Tibial nerve (tissue), 4 donors: ENCODE results near the gene MRNIP. TPM values are rescaled to one million over a fixed set of nuclear protein-coding genes. Genes with fewer than 3 reads are reported as not detected.

Experiments
- DNase-seq, 2 donors: peaks; one replicate each; pipeline ENCODE4 v3.0.0-alpha.2; 2019; ENCODE audit warnings: low spot score in 2 of 2
- H3K27ac ChIP-seq, 4 donors: fragments of 200-600 bp; sonication (generic) in 3 of 4; one replicate each; pipeline ENCODE4 v1.5.1; 2017 to 2019; ENCODE audit warnings: mild to moderate bottlenecking in 1 of 4
- H3K27me3 ChIP-seq, 2 donors: fragments of 200-600 bp; sonication (generic) in 1 of 2; one replicate each; pipeline versions ENCODE4 v1.5.1 to v1.6.0; 2017 to 2019
- H3K36me3 ChIP-seq, 3 donors: fragments of 200-600 bp; sonication (generic); one replicate each; pipeline ENCODE4 v1.5.1; 2018 to 2019
- H3K4me1 ChIP-seq, 4 donors: fragments of 200-600 bp; sonication (generic) in 3 of 4; one replicate each; pipeline ENCODE4 v1.5.1; 2017 to 2019
- H3K4me3 ChIP-seq, 4 donors: fragments of 200-600 bp; sonication (generic) in 3 of 4; one replicate each; pipeline ENCODE4 v1.5.1; 2017 to 2019; ENCODE audit warnings: mild to moderate bottlenecking in 1 of 4, moderate library complexity in 1 of 4
- H3K9me3 ChIP-seq, 4 donors: fragments of 200-600 bp; sonication (generic) in 3 of 4; one replicate each; pipeline ENCODE4 v1.5.1; 2017 to 2019
- CTCF ChIP-seq, 5 experiments: fragments of 200-600 bp in 3 of 5; fragments of 450-650 bp in 2 of 5; sonication (generic) in 3 of 5; IDR thresholded peaks; one replicate each; pipeline ENCODE4 v1.5.1; 2016 to 2019; ENCODE audit warnings: antibody characterized with exemption in 5 of 5, mild to moderate bottlenecking in 3 of 5, moderate library complexity in 2 of 5
- EP300 ChIP-seq, 2 donors: sonication (generic); formaldehyde crosslinking; IDR thresholded peaks; one replicate each; pipeline ENCODE4 v1.6.1; 2017; ENCODE audit warnings: antibody characterized with exemption in 2 of 2, mild to moderate bottlenecking in 1 of 2
- POLR2A ChIP-seq, 2 donors: fragments of 450-650 bp; IDR thresholded peaks; one replicate each; pipeline ENCODE4 v1.6.1; 2017; ENCODE audit warnings: antibody characterized with exemption in 2 of 2, mild to moderate bottlenecking in 2 of 2, moderate library complexity in 2 of 2
- WGBS, 2 donors: methylation state at CpG; one replicate each; pipeline ENCODE4 v1.1.5; 2018; 5-methylcytosine and 5-hydroxymethylcytosine counted together
- total RNA-seq, 4 donors: library from RNA; depleted of rRNA; stranded (reverse); fragments of >200 nt; gene quantifications; one replicate each; pipeline ENCODE4 v1.1.0, GENCODE V29; 2016

Gene MRNIP
- total RNA-seq, 4 donors from 2014 or later = 48.5 to 82.4 (median 63.2) TPM

GRCh38 chr5:179887802-179888201, 29.2 kb upstream of the MRNIP start:
- WGBS, 2 donors = 84 to 85% methylated on average over 6 of the region's 6 CpGs
- no peak for TF ChIP-seq EP300 (IDR thresholded peaks at IDR 0.05)
- no peak for TF ChIP-seq POLR2A (IDR thresholded peaks at IDR 0.05)
- TF ChIP-seq CTCF (IDR thresholded peaks at IDR 0.05) = no peak
- Histone ChIP-seq H3K36me3 (peaks cover 6 to 100% (median 22%) of the 10 kb centered on the region in 3 donors), H3K4me1 (no peaks in the 10 kb centered on the region), H3K27me3 (no peaks in the 10 kb centered on the region), H3K9me3 (peaks cover 0 to 14% (median 3%) of the 10 kb centered on the region in 4 donors), H3K27ac (no peak overlapping the region), H3K4me3 (no peak overlapping the region)
- DNase-seq = no peak

- H3K36me3 ChIP-seq = peaks cover 6 to 100% (median 22%) of the 10 kb centered on the region in 3 donors
- DNase-seq = no peak
- TF ChIP-seq CTCF (IDR thresholded peaks at IDR 0.05) (no peak), POLR2A (IDR thresholded peaks at IDR 0.05) (no peak), EP300 (IDR thresholded peaks at IDR 0.05) (no peak)
- no peak overlapping the region for H3K27ac ChIP-seq
- H3K4me1 ChIP-seq = no peaks in the 10 kb centered on the region
- peaks cover 0 to 22% (median 3%) of the 10 kb centered on the region in 4 donors for H3K9me3 ChIP-seq
- WGBS, 2 donors = 93 to 94% methylated on average over 11 of the region's 11 CpGs
- H3K27me3 ChIP-seq = no peaks in the 10 kb centered on the region
- H3K4me3 ChIP-seq = no peak overlapping the region
Measured at GRCh38 chr5:179887095-179887494, 28.5 kb upstream of the MRNIP start.

GRCh38 chr5:179886190-179886911, 27.7 kb upstream of the MRNIP start:
- Histone ChIP-seq H3K9me3 (peaks cover 0 to 22% (median 3%) of the 10 kb centered on the region in 4 donors), H3K4me1 (no peaks in the 10 kb centered on the region), H3K4me3 (no peak overlapping the region), H3K36me3 (peaks cover 6 to 97% (median 21%) of the 10 kb centered on the region in 3 donors), H3K27me3 (no peaks in the 10 kb centered on the region), H3K27ac (no peak overlapping the region)
- DNase-seq = no peak
- 82 to 86% methylated on average over 14 of the region's 14 CpGs for WGBS, 2 donors
- TF ChIP-seq CTCF (IDR thresholded peaks at IDR 0.05) (no peak), EP300 (IDR thresholded peaks at IDR 0.05) (no peak), POLR2A (IDR thresholded peaks at IDR 0.05) (no peak)

GRCh38 chr5:179885491-179886090, 27.0 kb upstream of the MRNIP start:
- WGBS, 2 donors = 96 to 98% methylated on average over 13 of the region's 13 CpGs
- TF ChIP-seq POLR2A (IDR thresholded peaks at IDR 0.05) (no peak), CTCF (IDR thresholded peaks at IDR 0.05) (no peak), EP300 (IDR thresholded peaks at IDR 0.05) (no peak)
- no peak for DNase-seq
- no peak overlapping the region for H3K4me3 ChIP-seq
- H3K27me3 ChIP-seq = no peaks in the 10 kb centered on the region
- peaks cover 2 to 97% (median 16%) of the 10 kb centered on the region in 3 donors for H3K36me3 ChIP-seq
- peaks cover 0 to 22% (median 3%) of the 10 kb centered on the region in 4 donors for H3K9me3 ChIP-seq
- H3K27ac ChIP-seq = no peak overlapping the region
- no peaks in the 10 kb centered on the region for H3K4me1 ChIP-seq

GRCh38 chr5:179883163-179883562, 24.5 kb upstream of the MRNIP start:
- TF ChIP-seq EP300 (IDR thresholded peaks at IDR 0.05) = no peak
- TF ChIP-seq POLR2A (IDR thresholded peaks at IDR 0.05) = no peak
- no peak for TF ChIP-seq CTCF (IDR thresholded peaks at IDR 0.05)
- Histone ChIP-seq H3K4me1 (peaks cover 0 to 4% (median 0%) of the 10 kb centered on the region in 4 donors), H3K36me3 (peaks cover 2 to 97% (median 3%) of the 10 kb centered on the region in 3 donors), H3K4me3 (no peak overlapping the region), H3K27me3 (no peaks in the 10 kb centered on the region), H3K27ac (no peak overlapping the region), H3K9me3 (peaks cover 0 to 22% (median 3%) of the 10 kb centered on the region in 4 donors)
- DNase-seq = no peak
- WGBS, 2 donors = 95% methylated on average over 3 of the region's 3 CpGs
